GM18867 (cell line): Measurements from ENCODE around the gene ZNF646.

ENCODE experiments used
- ATAC-seq: cut with Tn5 transposase; IDR thresholded peaks from one replicate; pipeline ENCODE4 v1.9.1; 2021; ENCODE audit warnings: mild to moderate bottlenecking, moderate library complexity; ENCODE audit not compliant: unreplicated experiment

The ZNF646 gene

GRCh38 chr16:31128711-31129567, 54.7 kb downstream of the ZNF646 start:
- ATAC-seq, result no peak

- ATAC-seq, result no peak
Measured at GRCh38 chr16:31129568-31130335, 55.5 kb downstream of the ZNF646 start.

GRCh38 chr16:31130336-31130891, 56.2 kb downstream of the ZNF646 start:
- ATAC-seq, result no peak

- no peak for ATAC-seq
Measured at GRCh38 chr16:31130899-31131298, 56.7 kb downstream of the ZNF646 start.

GRCh38 chr16:31131416-31131815, 57.2 kb downstream of the ZNF646 start:
- ATAC-seq, result no peak

GRCh38 chr16:31131841-31132271, 57.6 kb downstream of the ZNF646 start:
- ATAC-seq, result no peak

- no peak for ATAC-seq
Measured at GRCh38 chr16:31132303-31132979, 58.2 kb downstream of the ZNF646 start.

GRCh38 chr16:31133046-31133501, 58.9 kb downstream of the ZNF646 start:
- ATAC-seq, result no peak
